HL-60/S4 treated with phorbol 12-myristate 13-acetate at 8.2 ng/mL for 4 days and 3 days (cell line): ENCODE data around the gene PLTP.
"Not testable (repeated sequence)": the region's sequence is repeated elsewhere in the genome, so short reads cannot be mapped to it uniquely, and the experiment has no call there.

Experiments used
- in situ Hi-C: fragments of 300-500 bp; cut with MboI; formaldehyde crosslinking; loops from 2 replicates; pipeline ENCODE4 v1.15.0; 2022; ENCODE audit warnings: low sequenced_read_pairs

Gene PLTP

GRCh38 chr20:45911486-45912343 lies at the start of gene PLTP:
Gene PLTP, minus strand, starts transcription at chr20:45912155. Its CDS starts 703 bp downstream, at chr20:45911452.
- in situ Hi-C loops, result no loop called here

- in situ Hi-C loops, result no loop called here
Observed at GRCh38 chr20:45959956-45960630, 48.1 kb upstream of the PLTP start.

GRCh38 chr20:45959126-45959525 lies 47.2 kb upstream of the PLTP start:
- in situ Hi-C loops, result no loop called here

- in situ Hi-C loops, result no loop called here
Observed at GRCh38 chr20:45958593-45958992, 46.6 kb upstream of the PLTP start.

GRCh38 chr20:45957021-45957941 lies 45.3 kb upstream of the PLTP start:
- in situ Hi-C loops, result no loop called here

GRCh38 chr20:45956326-45956725 lies 44.4 kb upstream of the PLTP start:
- in situ Hi-C loops, result not testable (repeated sequence)

GRCh38 chr20:45953672-45954071 lies 41.7 kb upstream of the PLTP start:
- in situ Hi-C loops, result no loop called here

- in situ Hi-C loops, result no loop called here
Observed at GRCh38 chr20:45952861-45953260, 40.9 kb upstream of the PLTP start.

GRCh38 chr20:45951925-45952834 lies 40.2 kb upstream of the PLTP start:
- in situ Hi-C loops, result no loop called here

- in situ Hi-C loops, result no loop called here
Observed at GRCh38 chr20:45950330-45950646, 38.3 kb upstream of the PLTP start.

GRCh38 chr20:45949542-45950329 lies 37.8 kb upstream of the PLTP start:
- in situ Hi-C loops, result no loop called here

- in situ Hi-C loops, result no loop called here
Observed at GRCh38 chr20:45948742-45949541, 37.0 kb upstream of the PLTP start.

- in situ Hi-C loops, result no loop called here
Observed at GRCh38 chr20:45948261-45948733, 36.3 kb upstream of the PLTP start.

- in situ Hi-C loops, result no loop called here
Observed at GRCh38 chr20:45947110-45947866, 35.3 kb upstream of the PLTP start.

- in situ Hi-C loops, result no loop called here
Observed at GRCh38 chr20:45946149-45946970, 34.4 kb upstream of the PLTP start.

GRCh38 chr20:45945678-45946148 lies 33.8 kb upstream of the PLTP start:
- in situ Hi-C loops, result no loop called here
